Ectodermal cell (in vitro differentiated cells): ENCODE measurements around the gene PSORS1C2.
A peak's percentile ranks its signal among the peaks of the same experiment; 100 is the strongest.
"Not testable (repeated sequence)": the region's sequence is repeated elsewhere in the genome, so short reads cannot be mapped to it uniquely, and the experiment has no call there.

Source experiments
- H3K27ac ChIP-seq: 2 replicates; pipeline ENCODE4 v1.7.0; 2013; ENCODE audit warnings: mild to moderate bottlenecking, low read depth, low read length; ENCODE audit not compliant: insufficient read depth, poor library complexity, severe bottlenecking
- H3K27me3 ChIP-seq: 2 replicates; pipeline ENCODE4 v1.7.0; 2013; ENCODE audit warnings: mild to moderate bottlenecking, low read length; ENCODE audit not compliant: insufficient read depth, control insufficient read depth, poor library complexity, severe bottlenecking
- H3K36me3 ChIP-seq: one replicate; pipeline ENCODE4 v1.7.0; 2013; ENCODE audit warnings: low read length; ENCODE audit not compliant: control insufficient read depth, insufficient read depth
- H3K4me1 ChIP-seq: one replicate; pipeline ENCODE4 v1.7.0; 2013; ENCODE audit warnings: low read length; ENCODE audit not compliant: control insufficient read depth, insufficient read depth
- H3K4me3 ChIP-seq: 2 replicates; pipeline ENCODE4 v1.7.0; 2013; ENCODE audit warnings: low read depth, low read length, control low read depth; ENCODE audit not compliant: insufficient read depth
- H3K9me3 ChIP-seq: 2 replicates; pipeline ENCODE4 v1.7.0; 2013; ENCODE audit warnings: mild to moderate bottlenecking, low read length, moderate library complexity; ENCODE audit not compliant: control insufficient read depth
- WGBS, 2 experiments: methylation state at CpG; one replicate each; pipeline ENCODE4 v1.1.7; 2013; ENCODE audit warnings: missing lambda C conversion rate in 2 of 2; 5-methylcytosine and 5-hydroxymethylcytosine counted together

The PSORS1C2 gene

GRCh38 chr6:31168606-31169005 is 29.7 kb upstream of the PSORS1C2 start:
- Histone ChIP-seq H3K4me1 (peaks cover 26% of the 10 kb centered on the region), H3K9me3 (no peaks in the 10 kb centered on the region), H3K4me3 (no peak overlapping the region), H3K27me3 (peaks cover 38% of the 10 kb centered on the region), H3K36me3 (no peaks in the 10 kb centered on the region), H3K27ac (no peak overlapping the region)
- WGBS, 2 experiments, result 34 to 40% methylated on average over 3 of the region's 3 CpGs

GRCh38 chr6:31165986-31166385 is 27.1 kb upstream of the PSORS1C2 start:
- Histone ChIP-seq H3K4me3 (no peak overlapping the region), H3K36me3 (no peaks in the 10 kb centered on the region), H3K9me3 (no peaks in the 10 kb centered on the region), H3K4me1 (peaks cover 7% of the 10 kb centered on the region), H3K27ac (no peak overlapping the region), H3K27me3 (peaks cover 27% of the 10 kb centered on the region)
- whole genome bisulfite sequencing, 2 experiments, result 82 to 88% methylated on average over 5 of the region's 5 CpGs

GRCh38 chr6:31165064-31165832 is 26.4 kb upstream of the PSORS1C2 start:
- WGBS, 2 experiments, result 53 to 58% methylated on average over 17 of the region's 17 CpGs
- peaks cover 20% of the 10 kb centered on the region for H3K27me3 ChIP-seq
- H3K4me3 ChIP-seq, H3K4me1 ChIP-seq, H3K36me3 ChIP-seq, H3K27ac ChIP-seq, H3K9me3 ChIP-seq: not testable (repeated sequence)

- not testable (repeated sequence) for H3K36me3 ChIP-seq, H3K4me1 ChIP-seq, H3K27ac ChIP-seq, H3K9me3 ChIP-seq, H3K4me3 ChIP-seq
- 90 to 92% methylated on average over 7 of the region's 9 CpGs for WGBS, 2 experiments
- peaks cover 16% of the 10 kb centered on the region for H3K27me3 ChIP-seq
These were observed 25.7 kb upstream of the PSORS1C2 start for GRCh38 chr6:31164475-31165063.

DNA sequence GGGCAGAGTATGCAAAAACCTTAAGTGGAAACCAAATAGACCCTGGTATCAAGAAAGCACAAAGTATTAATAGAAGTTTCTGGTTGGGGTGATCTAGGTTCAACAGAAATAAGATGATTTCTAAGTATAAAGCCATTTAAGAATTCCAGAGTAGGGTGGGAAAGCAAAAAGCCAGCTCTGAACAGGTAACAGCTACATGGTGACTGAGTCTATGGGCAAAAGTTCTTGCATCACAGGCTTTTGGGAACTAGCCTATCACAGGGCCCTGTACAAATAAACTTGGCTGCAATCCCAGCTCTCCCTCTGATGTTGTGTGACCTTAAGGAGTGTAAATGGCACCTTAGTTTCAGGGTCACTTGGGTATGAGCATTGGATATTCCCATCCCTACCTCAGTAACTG is 25.1 kb upstream of the PSORS1C2 start:
- no peaks in the 10 kb centered on the region for H3K36me3 ChIP-seq
- no peak overlapping the region for H3K27ac ChIP-seq
- peaks cover 16% of the 10 kb centered on the region for H3K27me3 ChIP-seq
- H3K4me1 ChIP-seq, result no peaks in the 10 kb centered on the region
- H3K9me3 ChIP-seq, result no peaks in the 10 kb centered on the region
- H3K4me3 ChIP-seq, result no peak overlapping the region

DNA sequence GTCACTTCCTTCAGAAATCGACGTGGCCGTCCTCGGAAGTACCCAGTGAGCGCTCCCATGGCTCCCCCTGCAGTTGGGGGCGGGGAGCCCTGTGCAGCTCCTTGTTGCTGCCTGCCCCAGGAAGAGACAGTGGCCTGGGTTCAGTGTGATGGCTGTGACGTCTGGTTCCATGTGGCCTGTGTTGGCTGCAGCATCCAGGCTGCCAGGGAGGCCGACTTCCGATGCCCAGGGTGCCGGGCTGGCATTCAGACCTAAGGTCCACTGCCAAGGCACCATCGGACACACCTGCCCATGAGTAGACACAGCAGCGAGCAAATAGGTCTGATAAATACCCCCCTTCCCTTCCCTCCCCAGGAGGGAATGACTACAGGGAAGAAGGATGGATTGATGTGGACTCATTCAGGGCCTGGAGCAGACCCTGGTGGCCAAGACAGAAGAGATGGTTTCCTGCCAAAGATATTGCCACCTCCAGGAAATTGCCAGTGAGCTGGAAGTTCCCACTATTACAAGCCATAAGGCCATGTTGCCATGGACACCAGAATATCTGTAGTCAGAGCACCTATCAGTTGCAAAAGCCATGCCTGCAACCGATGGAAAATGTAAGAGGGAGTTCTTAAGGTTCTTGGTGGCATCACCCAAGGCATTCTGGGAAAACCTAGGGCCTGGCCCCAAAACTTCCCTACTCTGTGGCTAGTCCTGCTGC is 23.7 kb upstream of the PSORS1C2 start:
- H3K27me3 ChIP-seq, result peaks cover 12% of the 10 kb centered on the region
- H3K4me3 ChIP-seq, result no peak overlapping the region
- H3K4me1 ChIP-seq, result no peaks in the 10 kb centered on the region
- H3K36me3 ChIP-seq, result no peaks in the 10 kb centered on the region
- H3K27ac ChIP-seq, result no peak overlapping the region
- 92 to 93% methylated on average over 13 of the region's 13 CpGs for WGBS, 2 experiments
- H3K9me3 ChIP-seq, result no peaks in the 10 kb centered on the region

- WGBS, 2 experiments, result 91 to 92% methylated on average over 19 of the region's 19 CpGs
- Histone ChIP-seq H3K27me3 (peaks cover 12% of the 10 kb centered on the region), H3K4me3 (no peak overlapping the region), H3K9me3 (no peaks in the 10 kb centered on the region), H3K27ac (no peak overlapping the region), H3K4me1 (peaks cover 4% of the 10 kb centered on the region), H3K36me3 (no peaks in the 10 kb centered on the region)
These were observed 22.6 kb upstream of the PSORS1C2 start for GRCh38 chr6:31161216-31162126.

DNA sequence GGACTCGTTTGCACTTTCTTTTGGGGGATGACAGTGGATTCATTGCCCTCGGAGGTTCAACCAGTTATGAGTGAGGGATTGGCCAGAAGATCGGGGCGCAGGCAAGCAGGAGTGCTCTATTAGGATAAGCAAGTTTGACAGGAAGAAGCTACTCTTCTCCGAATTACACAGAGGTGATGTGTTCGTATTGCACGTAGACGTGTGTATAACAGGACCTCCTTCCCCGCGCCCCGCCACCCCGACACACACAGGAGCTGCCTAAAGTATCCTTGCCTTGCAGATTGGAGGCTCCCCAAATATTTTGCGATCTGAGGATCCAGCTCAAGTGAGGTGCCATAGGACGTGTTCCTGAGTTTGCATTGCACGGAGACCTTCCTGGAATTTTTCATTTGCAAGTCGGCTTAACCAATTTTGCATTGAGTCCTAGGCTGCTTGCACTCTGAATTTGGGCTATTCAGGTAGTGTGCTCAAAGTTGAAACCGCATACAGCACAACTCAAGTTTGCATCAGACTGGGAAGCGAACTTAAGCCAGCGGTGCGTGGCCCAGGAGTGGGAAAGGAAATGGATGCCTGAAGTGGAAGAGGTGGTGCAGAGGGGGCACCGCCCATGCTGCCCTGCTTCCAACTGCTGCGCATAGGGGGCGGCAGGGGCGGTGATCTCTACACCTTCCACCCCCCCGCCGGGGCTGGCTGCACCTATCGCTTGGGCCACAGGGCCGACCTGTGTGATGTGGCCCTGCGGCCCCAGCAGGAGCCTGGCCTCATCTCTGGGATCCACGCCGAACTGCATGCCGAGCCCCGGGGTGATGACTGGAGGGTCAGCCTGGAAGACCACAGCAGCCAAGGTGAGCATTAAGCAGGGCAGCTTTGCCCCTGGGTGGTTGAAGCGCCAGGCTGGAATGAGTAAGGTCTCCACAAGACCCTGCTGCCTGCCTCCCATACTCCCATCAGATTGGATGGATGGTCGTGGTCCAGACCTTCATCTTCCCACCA is 20.3 kb upstream of the PSORS1C2 start:
- Histone ChIP-seq H3K27me3 (peaks cover 12% of the 10 kb centered on the region), H3K9me3 (no peaks in the 10 kb centered on the region), H3K27ac (no peak overlapping the region), H3K4me3 (peak overlapping the region; percentile 68), H3K4me1 (peaks cover 4% of the 10 kb centered on the region), H3K36me3 (peaks cover 11% of the 10 kb centered on the region)
- WGBS, 2 experiments, result 10 to 11% methylated on average over 35 of the region's 35 CpGs

DNA sequence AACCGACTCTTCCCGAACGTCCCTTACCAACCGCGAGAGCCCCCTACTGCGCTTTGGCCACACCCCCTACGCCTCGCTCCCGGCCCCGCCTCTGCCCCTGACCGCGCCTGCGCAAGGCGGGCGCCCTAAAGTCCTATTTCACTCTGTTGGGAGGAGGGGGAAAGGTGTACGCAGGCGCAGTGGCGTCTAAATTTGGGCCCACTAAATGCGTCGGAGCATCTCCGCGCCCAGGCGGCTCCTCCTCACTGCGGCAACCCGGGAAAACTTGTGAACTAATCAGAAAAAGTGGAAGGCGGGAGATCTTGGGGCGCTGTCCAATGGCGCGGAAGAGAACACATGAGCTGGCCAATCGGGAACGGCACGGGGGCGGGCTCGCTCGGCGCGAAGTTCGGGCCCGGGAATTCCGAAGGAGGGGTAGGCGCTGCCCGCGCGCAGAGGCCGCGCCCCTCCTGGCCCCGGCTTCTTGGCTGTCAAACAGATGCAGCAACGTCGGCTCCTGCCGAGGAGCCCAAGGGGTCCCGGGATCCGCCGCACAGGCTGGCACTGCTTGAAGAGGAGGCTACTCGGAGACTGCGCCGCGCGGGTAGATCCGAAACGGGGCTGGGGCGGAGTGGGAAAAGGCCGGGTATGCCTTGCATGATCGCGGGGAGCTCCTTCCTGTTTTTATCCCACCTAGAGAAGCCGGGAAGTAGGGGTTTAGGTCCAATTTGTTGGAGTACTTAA is 19.4 kb upstream of the PSORS1C2 start, which contains the start of gene TCF19:
Gene TCF19, plus strand, starts transcription at position 450 of the 723 bp plus-strand sequence. CDS start 881 bp downstream, outside the sequence.
- Histone ChIP-seq H3K36me3 (peaks cover 17% of the 10 kb centered on the region), H3K27me3 (peaks cover 12% of the 10 kb centered on the region), H3K4me3 (peak within 1 kb of the TSS; percentile 68), H3K4me1 (peaks cover 4% of the 10 kb centered on the region), H3K9me3 (no peaks in the 10 kb centered on the region), H3K27ac (no peak within 1 kb of the TSS)
- WGBS, 2 experiments, result 0 to 1% methylated on average over 65 of the region's 65 CpGs
